IPS-20b (cell line): Measurements from ENCODE around the gene GEMIN5.

ENCODE experiments used
- H3K27ac ChIP-seq: one replicate; pipeline ENCODE4 v1.5.1; 2013; ENCODE audit warnings: low read length
- H3K27me3 ChIP-seq: 2 replicates; pipeline ENCODE4 v1.6.1; 2013; ENCODE audit warnings: mild to moderate bottlenecking, low read length, inconsistent platforms; ENCODE audit not compliant: insufficient read depth
- H3K36me3 ChIP-seq: 2 replicates; pipeline ENCODE4 v1.6.1; 2013; ENCODE audit warnings: low read depth, mild to moderate bottlenecking, inconsistent platforms, low read length, moderate library complexity; ENCODE audit not compliant: insufficient read depth
- H3K4me1 ChIP-seq: 2 replicates; pipeline ENCODE4 v1.6.1; 2013; ENCODE audit warnings: mild to moderate bottlenecking, control low read depth, inconsistent platforms, low read length, moderate library complexity; ENCODE audit not compliant: insufficient read depth
- H3K4me3 ChIP-seq: 2 replicates; pipeline ENCODE4 v1.5.1; 2013; ENCODE audit warnings: mild to moderate bottlenecking, low read length, inconsistent platforms
- H3K9ac ChIP-seq: 2 replicates; pipeline ENCODE4 v1.6.1; 2013; ENCODE audit warnings: low read depth, mild to moderate bottlenecking, inconsistent platforms, low read length, moderate library complexity
- H3K9me3 ChIP-seq: 2 replicates; pipeline ENCODE4 v1.6.1; 2013; ENCODE audit warnings: mild to moderate bottlenecking, low read depth, low read length, inconsistent platforms; ENCODE audit not compliant: insufficient read depth

Gene GEMIN5

DNA sequence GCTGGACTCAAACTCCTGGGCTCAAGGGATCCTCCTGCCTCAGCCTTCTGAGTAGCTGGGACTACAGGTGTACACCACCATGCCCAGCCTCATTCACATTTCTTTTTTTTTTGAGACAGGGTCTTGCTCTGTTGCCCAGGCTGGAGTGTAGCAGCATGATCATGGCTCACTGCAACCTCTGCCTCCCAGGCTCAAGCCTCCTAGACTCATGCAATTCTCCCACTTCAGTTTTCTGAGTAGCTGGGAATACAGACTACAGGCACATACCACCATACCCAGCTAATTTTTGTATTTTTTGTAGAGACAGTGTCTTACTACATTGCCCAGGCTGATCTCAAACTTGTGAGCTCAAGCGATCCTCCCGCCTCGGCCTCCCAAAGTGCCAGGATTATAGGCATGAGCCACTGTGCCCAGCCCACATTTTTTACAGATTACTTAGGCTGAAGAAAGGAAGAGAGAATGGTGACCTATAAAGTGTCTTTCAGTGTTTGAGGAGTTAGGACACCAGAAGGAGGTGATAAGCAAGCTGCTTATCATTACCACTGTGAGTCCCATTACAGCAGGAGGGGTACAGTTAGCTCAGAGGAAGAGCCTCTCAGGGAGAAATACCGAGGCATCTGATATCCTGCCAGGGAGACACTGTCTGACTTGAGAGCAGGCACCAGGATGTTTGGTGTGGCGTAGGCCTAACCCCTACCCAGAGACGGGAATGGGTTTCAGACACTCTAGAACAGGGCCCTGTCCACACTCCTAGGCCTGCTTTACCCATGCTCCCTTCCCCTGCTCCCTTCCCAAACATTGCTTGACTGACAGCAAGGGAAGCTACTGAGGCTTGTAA lies 97.4 kb downstream of the GEMIN5 start:
- Histone ChIP-seq H3K9me3 (no peaks in the 10 kb centered on the region), H3K27me3 (no peaks in the 10 kb centered on the region), H3K4me3 (no peak overlapping the region), H3K4me1 (no peaks in the 10 kb centered on the region; the same call in 1 of the 2 replicates), H3K9ac (no peak overlapping the region), H3K36me3 (no peaks in the 10 kb centered on the region; the same call in none of the 2 replicates), H3K27ac (no peak overlapping the region)
